ENCODE results near the gene IGFL4.

IGFL4 gene

GRCh38 chr19:45995715-45996385, 45.0 kb downstream of the IGFL4 start:
- peak in 1 of 56 donors; percentile 8 for DNase-seq

GRCh38 chr19:45994998-45995714, 45.6 kb downstream of the IGFL4 start, which contains the start of gene CCDC61:
Gene CCDC61, plus strand, starts transcription at chr19:45995467. Its CDS starts 7,552 bp downstream, at chr19:46003019.
- DNase-seq, result peak; percentile 82 to 100 (median 97)

GRCh38 chr19:45994456-45994997, 46.3 kb downstream of the IGFL4 start:
- no peak for DNase-seq

- no peak for DNase-seq
Measured at GRCh38 chr19:45990113-45990728, 50.6 kb downstream of the IGFL4 start.
